Transverse colon (tissue), 3 donors: Measurements from ENCODE around the gene CAMKV.

Source experiments
- POLR2A ChIP-seq: fragments of 450-650 bp; IDR thresholded peaks from one replicate; pipeline ENCODE4 v1.6.1; 2016; ENCODE audit warnings: antibody characterized with exemption, mild to moderate bottlenecking, moderate library complexity
- TF ChIP-seq, protein P1 (sequence below), 5 experiments: fragments of 200-600 bp in 3 of 5; fragments of 450-650 bp in 2 of 5; sonication (generic) in 3 of 5; IDR thresholded peaks; 1 replicate in 2 of 5; 2 replicates in 3 of 5; pipeline ENCODE4 v1.5.1; 2016 to 2017; ENCODE audit warnings: antibody characterized with exemption in 5 of 5, inconsistent platforms in 3 of 5, mild to moderate bottlenecking in 2 of 5, moderate library complexity in 1 of 5

DNA sequence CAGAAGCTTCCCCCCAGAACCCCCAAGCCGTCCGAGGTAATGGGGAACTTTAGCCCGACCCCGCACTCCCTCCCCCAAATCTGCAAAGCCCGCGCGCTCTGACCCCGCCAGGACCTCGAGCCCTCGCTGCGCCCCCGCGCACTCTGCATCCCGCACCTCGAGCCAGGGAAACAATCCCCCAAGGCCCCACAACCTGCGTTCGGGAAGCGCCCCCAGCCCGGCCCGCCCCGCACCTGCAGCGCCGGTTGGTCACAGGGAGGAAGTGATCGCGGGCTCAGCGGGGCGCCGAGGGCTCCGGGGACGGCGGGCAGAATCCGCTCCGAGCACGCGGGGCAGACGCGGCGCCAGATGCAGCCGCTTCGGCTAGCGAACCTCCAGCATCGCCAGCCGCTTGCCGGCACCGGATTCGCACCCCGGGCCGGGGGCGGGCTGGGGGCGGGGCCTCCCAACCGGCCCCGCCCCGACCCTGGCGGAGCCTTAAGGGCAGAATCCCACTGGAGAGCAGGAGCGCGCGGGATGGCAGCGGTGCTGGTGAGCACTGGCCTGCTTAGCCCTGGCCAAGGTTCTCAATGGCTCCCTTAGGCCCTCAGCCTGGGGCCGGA, at the start of gene CAMKV:
- TF ChIP-seq, protein P1, sequence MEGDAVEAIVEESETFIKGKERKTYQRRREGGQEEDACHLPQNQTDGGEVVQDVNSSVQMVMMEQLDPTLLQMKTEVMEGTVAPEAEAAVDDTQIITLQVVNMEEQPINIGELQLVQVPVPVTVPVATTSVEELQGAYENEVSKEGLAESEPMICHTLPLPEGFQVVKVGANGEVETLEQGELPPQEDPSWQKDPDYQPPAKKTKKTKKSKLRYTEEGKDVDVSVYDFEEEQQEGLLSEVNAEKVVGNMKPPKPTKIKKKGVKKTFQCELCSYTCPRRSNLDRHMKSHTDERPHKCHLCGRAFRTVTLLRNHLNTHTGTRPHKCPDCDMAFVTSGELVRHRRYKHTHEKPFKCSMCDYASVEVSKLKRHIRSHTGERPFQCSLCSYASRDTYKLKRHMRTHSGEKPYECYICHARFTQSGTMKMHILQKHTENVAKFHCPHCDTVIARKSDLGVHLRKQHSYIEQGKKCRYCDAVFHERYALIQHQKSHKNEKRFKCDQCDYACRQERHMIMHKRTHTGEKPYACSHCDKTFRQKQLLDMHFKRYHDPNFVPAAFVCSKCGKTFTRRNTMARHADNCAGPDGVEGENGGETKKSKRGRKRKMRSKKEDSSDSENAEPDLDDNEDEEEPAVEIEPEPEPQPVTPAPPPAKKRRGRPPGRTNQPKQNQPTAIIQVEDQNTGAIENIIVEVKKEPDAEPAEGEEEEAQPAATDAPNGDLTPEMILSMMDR (IDR thresholded peaks at IDR 0.05), result no peak
- no peak for TF ChIP-seq POLR2A
